Endodermal cell (in vitro differentiated cells): Measurements from ENCODE around the gene ATG16L1. TPM values are rescaled to one million over a fixed set of nuclear protein-coding genes. Genes with fewer than 3 reads are reported as not detected.

Experiments
- DNase-seq: peaks from one replicate; pipeline ENCODE4 v3.0.0-alpha.2; 2017
- H3K27ac ChIP-seq: 2 replicates; pipeline ENCODE4 v1.5.1; 2013; ENCODE audit warnings: mild to moderate bottlenecking, low read depth, low read length, moderate library complexity
- H3K27me3 ChIP-seq: 2 replicates; pipeline ENCODE4 v1.6.1; 2013; ENCODE audit warnings: mild to moderate bottlenecking, low read length, moderate library complexity; ENCODE audit not compliant: insufficient read depth, control insufficient read depth, poor library complexity, severe bottlenecking
- H3K36me3 ChIP-seq: 2 replicates; pipeline ENCODE4 v1.7.0; 2013; ENCODE audit warnings: mild to moderate bottlenecking, low read length, moderate library complexity; ENCODE audit not compliant: control insufficient read depth, insufficient read depth
- H3K4me1 ChIP-seq: one replicate; pipeline ENCODE4 v1.7.0; 2013; ENCODE audit warnings: low read length; ENCODE audit not compliant: control insufficient read depth, insufficient read depth
- H3K4me3 ChIP-seq: 2 replicates; pipeline ENCODE4 v1.5.1; 2013; ENCODE audit warnings: mild to moderate bottlenecking, low read length, moderate library complexity
- H3K9ac ChIP-seq: 2 replicates; pipeline ENCODE4 v1.6.1; 2013; ENCODE audit warnings: mild to moderate bottlenecking, low read length, moderate library complexity; ENCODE audit not compliant: poor library complexity, severe bottlenecking; ENCODE audit errors: extremely low read depth
- H3K9me3 ChIP-seq: 2 replicates; pipeline ENCODE4 v1.6.1; 2013; ENCODE audit warnings: mild to moderate bottlenecking, low read length, moderate library complexity; ENCODE audit not compliant: control insufficient read depth
- H3K27ac Mint-ChIP-seq: 2 replicates; pipeline ENCODE4 v1.8.0; 2020; ENCODE audit warnings: mixed read lengths
- H3K27me3 Mint-ChIP-seq: 2 replicates; pipeline ENCODE4 v1.8.0; 2021; ENCODE audit warnings: mild to moderate bottlenecking, mixed read lengths; ENCODE audit not compliant: insufficient read depth
- H3K36me3 Mint-ChIP-seq: 2 replicates; pipeline ENCODE4 v1.8.0; 2020; ENCODE audit warnings: low read depth, mixed read lengths
- H3K4me1 Mint-ChIP-seq: 2 replicates; pipeline ENCODE4 v1.8.0; 2020; ENCODE audit warnings: mixed read lengths
- H3K4me3 Mint-ChIP-seq: 2 replicates; pipeline ENCODE4 v1.8.0; 2020; ENCODE audit warnings: mild to moderate bottlenecking, moderate library complexity, mixed read lengths
- H3K9me3 Mint-ChIP-seq: 2 replicates; pipeline ENCODE4 v1.8.0; 2020; ENCODE audit warnings: mild to moderate bottlenecking, mixed read lengths
- CTCF ChIP-seq: fragments of 200-600 bp; sonication (generic); conservative IDR thresholded peaks from 2 replicates; pipeline ENCODE4 v1.5.0; 2021; ENCODE audit warnings: antibody characterized with exemption, mild to moderate bottlenecking
- WGBS, 2 experiments: methylation state at CpG; one replicate each; pipeline versions ENCODE4 v1.1.5 to v1.1.7; 2013; ENCODE audit warnings: missing lambda C conversion rate in 2 of 2, mixed read lengths in 1 of 2; ENCODE audit not compliant: insufficient coverage in 1 of 2, insufficient read length in 1 of 2; 5-methylcytosine and 5-hydroxymethylcytosine counted together
- total RNA-seq, 2 donors: library from RNA; stranded (reverse); fragmentation: NEBNext Ultra II Directional in 1 of 2; extraction: Animal tissue kit (Norgen Biotek cat#: 25700) in 1 of 2; gene quantifications; 2 replicates in 1 of 2; 3 replicates in 1 of 2; pipeline ENCODE4 v1.2.1, GENCODE V29; 2021

The ATG16L1 gene
- total RNA-seq, 2 donors from 2014 or later = 29.6 to 31.6 TPM

GRCh38 chr2:233209533-233210171, 41.8 kb upstream of the ATG16L1 start:
- peak; percentile 89 for DNase-seq
- H3K27ac ChIP-seq = no peak overlapping the region

GRCh38 chr2:233210281-233210680, 41.2 kb upstream of the ATG16L1 start:
- Mint-ChIP-seq H3K27me3 (no peaks in the 10 kb centered on the region), H3K4me3 (no peak overlapping the region), H3K4me1 (peaks cover 10% of the 10 kb centered on the region), H3K36me3 (no peaks in the 10 kb centered on the region), H3K9me3 (no peaks in the 10 kb centered on the region), H3K27ac (no peak overlapping the region)
- Histone ChIP-seq H3K9ac (no peak overlapping the region), H3K9me3 (no peaks in the 10 kb centered on the region), H3K27me3 (no peaks in the 10 kb centered on the region), H3K4me3 (no peak overlapping the region), H3K27ac (no peak overlapping the region), H3K4me1 (peaks cover 4% of the 10 kb centered on the region), H3K36me3 (no peaks in the 10 kb centered on the region)
- no peak for DNase-seq
- TF ChIP-seq CTCF = no peak
- 81 to 84% methylated on average over 8 of the region's 8 CpGs for WGBS, 2 experiments

More at GRCh38 chr2:233209533-233210171, 41.8 kb upstream of the ATG16L1 start:
- H3K9me3 ChIP-seq = no peaks in the 10 kb centered on the region
- 25 to 47% methylated on average over 3 to 8 of the region's 10 CpGs for WGBS, 2 experiments
- H3K9ac ChIP-seq = no peak overlapping the region
- Mint-ChIP-seq H3K4me1 (peaks cover 10% of the 10 kb centered on the region), H3K27ac (peak overlapping the region; percentile 64), H3K36me3 (no peaks in the 10 kb centered on the region), H3K27me3 (no peaks in the 10 kb centered on the region), H3K9me3 (peaks cover 2% of the 10 kb centered on the region), H3K4me3 (no peak overlapping the region)
- H3K36me3 ChIP-seq = no peaks in the 10 kb centered on the region
- no peak for TF ChIP-seq CTCF
- no peaks in the 10 kb centered on the region for H3K27me3 ChIP-seq
- peaks cover 4% of the 10 kb centered on the region for H3K4me1 ChIP-seq
- H3K4me3 ChIP-seq = no peak overlapping the region

- 84 to 88% methylated on average over 12 to 18 of the region's 18 CpGs for WGBS, 2 experiments
- Histone ChIP-seq H3K4me3 (no peak overlapping the region), H3K4me1 (peaks cover 4% of the 10 kb centered on the region), H3K36me3 (no peaks in the 10 kb centered on the region), H3K27me3 (no peaks in the 10 kb centered on the region), H3K9ac (no peak overlapping the region), H3K9me3 (no peaks in the 10 kb centered on the region), H3K27ac (no peak overlapping the region)
- Mint-ChIP-seq H3K27ac (no peak overlapping the region), H3K27me3 (no peaks in the 10 kb centered on the region), H3K4me3 (no peak overlapping the region), H3K9me3 (no peaks in the 10 kb centered on the region), H3K36me3 (no peaks in the 10 kb centered on the region), H3K4me1 (peaks cover 10% of the 10 kb centered on the region)
- no peak for DNase-seq
- TF ChIP-seq CTCF = no peak
These were observed 40.5 kb upstream of the ATG16L1 start for GRCh38 chr2:233210843-233211547.
